ENCODE results near the gene BAHCC1. TPM values are rescaled to one million over a fixed set of nuclear protein-coding genes. Genes with fewer than 3 reads are reported as not detected.

Gene BAHCC1
- total and polyA plus RNA-seq, 2 of the 4 experiments (the other 2 are of a cell fraction) = 0.36 to 7.8 TPM

DNA sequence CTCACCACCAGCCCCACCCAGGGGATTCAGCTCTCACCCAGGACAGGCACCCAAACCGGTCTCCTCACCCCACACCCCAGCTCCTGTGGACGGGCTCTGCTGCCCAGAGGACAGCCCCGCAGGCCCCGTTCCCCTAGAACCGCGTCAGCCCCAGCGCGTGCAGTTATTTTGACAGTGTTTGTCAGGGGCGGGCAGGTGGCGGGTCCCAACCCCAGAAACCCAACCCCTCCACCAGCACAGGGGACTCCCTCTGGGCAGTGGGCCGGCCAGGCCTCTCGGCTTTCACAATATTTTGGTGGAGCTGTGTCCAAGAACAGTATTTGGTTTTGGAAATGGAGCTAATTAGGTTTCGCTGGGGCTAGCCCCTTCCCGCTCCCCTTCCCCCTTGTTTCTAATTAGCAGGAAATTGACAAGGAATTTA lies 44.8 kb downstream of the BAHCC1 start:
- no peak for TF ChIP-seq RAD21 (IDR thresholded peaks at IDR 0.05; ENCODE audit: low read length)
- TF ChIP-seq CEBPB (IDR thresholded peaks at IDR 0.05; ENCODE audit: low read depth, low read length) = no peak
- no peak for TF ChIP-seq SMC3 (IDR thresholded peaks at IDR 0.05; ENCODE audit: low read depth, low read length)
- TF ChIP-seq MXI1 (IDR thresholded peaks at IDR 0.05; ENCODE audit: borderline replicate concordance, low read depth, low read length) = no peak
- no peak for TF ChIP-seq MAZ (IDR thresholded peaks at IDR 0.05; ENCODE audit: borderline replicate concordance, low read depth, low read length)
- no peak for TF ChIP-seq POLR2A (IDR thresholded peaks at IDR 0.05; ENCODE audit: low read depth, low read length)
- TF ChIP-seq, protein P1, sequence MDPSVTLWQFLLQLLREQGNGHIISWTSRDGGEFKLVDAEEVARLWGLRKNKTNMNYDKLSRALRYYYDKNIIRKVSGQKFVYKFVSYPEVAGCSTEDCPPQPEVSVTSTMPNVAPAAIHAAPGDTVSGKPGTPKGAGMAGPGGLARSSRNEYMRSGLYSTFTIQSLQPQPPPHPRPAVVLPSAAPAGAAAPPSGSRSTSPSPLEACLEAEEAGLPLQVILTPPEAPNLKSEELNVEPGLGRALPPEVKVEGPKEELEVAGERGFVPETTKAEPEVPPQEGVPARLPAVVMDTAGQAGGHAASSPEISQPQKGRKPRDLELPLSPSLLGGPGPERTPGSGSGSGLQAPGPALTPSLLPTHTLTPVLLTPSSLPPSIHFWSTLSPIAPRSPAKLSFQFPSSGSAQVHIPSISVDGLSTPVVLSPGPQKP (IDR thresholded peaks at IDR 0.05; ENCODE audit: borderline replicate concordance, low read depth, low read length) = no peak
- TF ChIP-seq NFE2L2 (IDR thresholded peaks at IDR 0.05; ENCODE audit: low read depth, low read length) = no peak
- TF ChIP-seq, protein P2, sequence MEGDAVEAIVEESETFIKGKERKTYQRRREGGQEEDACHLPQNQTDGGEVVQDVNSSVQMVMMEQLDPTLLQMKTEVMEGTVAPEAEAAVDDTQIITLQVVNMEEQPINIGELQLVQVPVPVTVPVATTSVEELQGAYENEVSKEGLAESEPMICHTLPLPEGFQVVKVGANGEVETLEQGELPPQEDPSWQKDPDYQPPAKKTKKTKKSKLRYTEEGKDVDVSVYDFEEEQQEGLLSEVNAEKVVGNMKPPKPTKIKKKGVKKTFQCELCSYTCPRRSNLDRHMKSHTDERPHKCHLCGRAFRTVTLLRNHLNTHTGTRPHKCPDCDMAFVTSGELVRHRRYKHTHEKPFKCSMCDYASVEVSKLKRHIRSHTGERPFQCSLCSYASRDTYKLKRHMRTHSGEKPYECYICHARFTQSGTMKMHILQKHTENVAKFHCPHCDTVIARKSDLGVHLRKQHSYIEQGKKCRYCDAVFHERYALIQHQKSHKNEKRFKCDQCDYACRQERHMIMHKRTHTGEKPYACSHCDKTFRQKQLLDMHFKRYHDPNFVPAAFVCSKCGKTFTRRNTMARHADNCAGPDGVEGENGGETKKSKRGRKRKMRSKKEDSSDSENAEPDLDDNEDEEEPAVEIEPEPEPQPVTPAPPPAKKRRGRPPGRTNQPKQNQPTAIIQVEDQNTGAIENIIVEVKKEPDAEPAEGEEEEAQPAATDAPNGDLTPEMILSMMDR (conservative IDR thresholded peaks at IDR 0.05; ENCODE audit: low read depth, low read length) = no peak
- no peak for TF ChIP-seq RFX5 (IDR thresholded peaks at IDR 0.05; ENCODE audit: low read depth, low read length)
- no peak for TF ChIP-seq MAFK (IDR thresholded peaks at IDR 0.05; ENCODE audit: low read depth, low read length)
- TF ChIP-seq, protein P3, sequence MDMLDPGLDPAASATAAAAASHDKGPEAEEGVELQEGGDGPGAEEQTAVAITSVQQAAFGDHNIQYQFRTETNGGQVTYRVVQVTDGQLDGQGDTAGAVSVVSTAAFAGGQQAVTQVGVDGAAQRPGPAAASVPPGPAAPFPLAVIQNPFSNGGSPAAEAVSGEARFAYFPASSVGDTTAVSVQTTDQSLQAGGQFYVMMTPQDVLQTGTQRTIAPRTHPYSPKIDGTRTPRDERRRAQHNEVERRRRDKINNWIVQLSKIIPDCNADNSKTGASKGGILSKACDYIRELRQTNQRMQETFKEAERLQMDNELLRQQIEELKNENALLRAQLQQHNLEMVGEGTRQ (IDR thresholded peaks at IDR 0.05; ENCODE audit: low read depth, low read length) = no peak
- TF ChIP-seq FOS (IDR thresholded peaks at IDR 0.05; ENCODE audit: low read depth, low read length) = no peak
- TF ChIP-seq RCOR1 (IDR thresholded peaks at IDR 0.05; ENCODE audit: insufficient replicate concordance, low read length) = no peak
- TF ChIP-seq BHLHE40 (IDR thresholded peaks at IDR 0.05; ENCODE audit: low read depth, low read length) = no peak
- no peak for TF ChIP-seq CHD1 (IDR thresholded peaks at IDR 0.05; ENCODE audit: low read depth, low read length)
- in situ Hi-C loops (cut with MboI; ENCODE audit: low sequenced_read_pairs) = no loop called here
- H3K27me3 ChIP-seq (ENCODE audit: control insufficient read depth, insufficient read depth, low read length) = no peaks in the 10 kb centered on the region

More for the DNA sequence above, 44.8 kb downstream of the BAHCC1 start:
- dilution Hi-C loops (cut with HindIII; ENCODE audit: low sequenced_read_pairs, unreplicated experiment) (no loop called here), intact Hi-C loops (cut with micrococcal nuclease) (no loop called here)
- H3K18ac ChIP-seq (ENCODE audit: low read depth, low read length) = no peak overlapping the region
- ATAC-seq (ENCODE audit: low read depth) (no peak), DNase-seq (no peak)
- H3K23ac ChIP-seq (ENCODE audit: low read depth, low read length) = no peak overlapping the region
- H2AFZ ChIP-seq (replicated peaks; ENCODE audit: low read length, poor library complexity) = no peak overlapping the region
- no peak overlapping the region for H3K4ac ChIP-seq (ENCODE audit: low read depth, low read length)
- H3K56ac ChIP-seq (ENCODE audit: extremely low read depth, insufficient read depth, low read length) = no peak overlapping the region
- H3K4me2 ChIP-seq (ENCODE audit: low read depth, low read length) = no peak overlapping the region
- BruUV-seq (replicated peaks) = no TSS peak
- no peak overlapping the region for H4K91ac ChIP-seq (ENCODE audit: insufficient read depth, low read depth, low read length)
- H4K20me1 ChIP-seq (ENCODE audit: insufficient read depth, low read length) = no peaks in the 10 kb centered on the region; the same call in 1 of the 2 replicates
- H2AK5ac ChIP-seq (ENCODE audit: low read depth, low read length) = no peak overlapping the region
- H3K9me1 ChIP-seq (ENCODE audit: insufficient read depth, low read length) = no peaks in the 10 kb centered on the region
- no peak overlapping the region for H4K5ac ChIP-seq (ENCODE audit: low read depth, low read length)
- no peak overlapping the region for H3K14ac ChIP-seq (replicated peaks; ENCODE audit: low read depth, low read length)
- H2BK120ac ChIP-seq (ENCODE audit: low read depth, low read length) = no peak overlapping the region
- CTCF ChIA-PET = no interaction called here
- H3K27ac ChIP-seq (ENCODE audit: insufficient read depth, low read length) = no peak overlapping the region
- peaks cover 11% of the 10 kb centered on the region; the same call in 1 of the 2 replicates for H3K36me3 ChIP-seq (ENCODE audit: control insufficient read depth, insufficient read depth, low read length)
- WGBS, 2 experiments (ENCODE audit: extremely low coverage in 2 of 2, insufficient read length in 1 of 2) = no CpG with 5 or more reads among the region's 14 CpGs
- no peak overlapping the region for H4K8ac ChIP-seq (ENCODE audit: low read depth in 2 of 2, low read length in 2 of 2)
- H2AK9ac ChIP-seq (replicated peaks; ENCODE audit: low read depth, low read length, poor library complexity) = no peak overlapping the region
- no peak overlapping the region for H2BK20ac ChIP-seq (ENCODE audit: low read depth, low read length)
- H3K79me1 ChIP-seq (ENCODE audit: low read depth in 1 of 2, low read length in 2 of 2) = no peaks in the 10 kb centered on the region
- POLR2A ChIA-PET (ENCODE audit: unreplicated experiment) = no interaction called here
- no peaks in the 10 kb centered on the region for H3K9me3 ChIP-seq (ENCODE audit: control insufficient read depth, insufficient read depth, low read length)
- H2BK5ac ChIP-seq (ENCODE audit: low read depth, low read length, poor library complexity, severe bottlenecking) = no peak overlapping the region
- H3K4me3 ChIP-seq (ENCODE audit: insufficient read depth, low read depth, low read length) = no peak overlapping the region
- H2BK15ac ChIP-seq (ENCODE audit: low read depth, low read length) = no peak overlapping the region
- H3K9ac ChIP-seq (ENCODE audit: low read depth, low read length) = no peak overlapping the region
- peaks cover 4% of the 10 kb centered on the region for H3K4me1 ChIP-seq (ENCODE audit: control insufficient read depth, insufficient read depth, low read length)
